GM13976 (cell line): ENCODE measurements around the gene ERN1.
A peak's percentile ranks its signal among the peaks of the same experiment; 100 is the strongest.

Experiments
- DNase-seq: peaks from one replicate; pipeline ENCODE4 v3.0.0; 2012; ENCODE audit warnings: low spot score
- in situ Hi-C: fragments of 300-500 bp; cut with MboI; formaldehyde crosslinking; loops from one replicate; pipeline ENCODE4 v1.12.0; 2022; ENCODE audit warnings: low sequenced_read_pairs, mixed read lengths, inconsistent platforms; ENCODE audit not compliant: unreplicated experiment
- TF ChIP-seq, protein P1 (sequence below): IDR thresholded peaks from 2 replicates; pipeline ENCODE4 v1.5.1; 2012; ENCODE audit warnings: borderline replicate concordance, mild to moderate bottlenecking; ENCODE audit not compliant: insufficient read depth; ENCODE audit errors: extremely low read depth, missing control alignments, control extremely low read depth

Gene ERN1

DNA sequence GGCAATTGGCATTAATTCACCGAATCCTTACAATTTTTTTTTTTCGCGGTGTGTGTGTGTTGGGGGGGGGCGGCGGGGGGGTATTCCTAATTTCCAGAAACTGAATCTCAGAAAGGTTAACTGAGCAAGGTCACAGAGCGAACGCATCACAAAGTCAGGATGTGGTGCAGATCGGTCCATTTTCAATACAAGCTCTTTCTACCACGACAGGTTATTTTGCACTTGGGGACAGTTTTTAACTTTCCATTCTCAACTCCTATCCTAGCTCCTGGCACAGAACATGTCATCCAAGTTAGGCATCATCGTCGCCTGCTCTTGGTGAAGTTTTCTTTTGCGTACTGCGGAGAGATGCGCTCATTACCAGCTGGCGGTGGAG is 15.4 kb upstream of the ERN1 start:
- TF ChIP-seq, protein P1, sequence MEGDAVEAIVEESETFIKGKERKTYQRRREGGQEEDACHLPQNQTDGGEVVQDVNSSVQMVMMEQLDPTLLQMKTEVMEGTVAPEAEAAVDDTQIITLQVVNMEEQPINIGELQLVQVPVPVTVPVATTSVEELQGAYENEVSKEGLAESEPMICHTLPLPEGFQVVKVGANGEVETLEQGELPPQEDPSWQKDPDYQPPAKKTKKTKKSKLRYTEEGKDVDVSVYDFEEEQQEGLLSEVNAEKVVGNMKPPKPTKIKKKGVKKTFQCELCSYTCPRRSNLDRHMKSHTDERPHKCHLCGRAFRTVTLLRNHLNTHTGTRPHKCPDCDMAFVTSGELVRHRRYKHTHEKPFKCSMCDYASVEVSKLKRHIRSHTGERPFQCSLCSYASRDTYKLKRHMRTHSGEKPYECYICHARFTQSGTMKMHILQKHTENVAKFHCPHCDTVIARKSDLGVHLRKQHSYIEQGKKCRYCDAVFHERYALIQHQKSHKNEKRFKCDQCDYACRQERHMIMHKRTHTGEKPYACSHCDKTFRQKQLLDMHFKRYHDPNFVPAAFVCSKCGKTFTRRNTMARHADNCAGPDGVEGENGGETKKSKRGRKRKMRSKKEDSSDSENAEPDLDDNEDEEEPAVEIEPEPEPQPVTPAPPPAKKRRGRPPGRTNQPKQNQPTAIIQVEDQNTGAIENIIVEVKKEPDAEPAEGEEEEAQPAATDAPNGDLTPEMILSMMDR, result no peak
- in situ Hi-C loops, result no loop called here
- no peak for DNase-seq

DNA sequence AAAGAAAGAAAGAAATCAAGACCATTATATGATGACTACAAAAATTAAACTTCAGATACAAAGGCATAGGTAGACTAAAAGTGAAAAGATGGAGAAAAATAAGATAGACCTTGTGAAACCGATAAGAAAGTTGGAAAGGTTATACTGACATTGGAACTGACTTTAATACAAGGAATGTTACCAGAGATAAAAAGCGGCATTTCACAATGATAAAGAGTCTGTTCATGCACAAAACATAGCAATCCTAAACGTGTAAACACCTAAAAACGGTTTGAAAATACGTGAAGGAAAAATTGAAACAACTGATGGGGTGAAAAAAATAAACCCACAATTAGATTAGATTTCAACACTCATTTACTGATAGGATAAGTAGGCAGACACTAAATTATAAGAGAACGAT is 9.6 kb upstream of the ERN1 start:
- in situ Hi-C loops, result loop anchor here (10.0 kb wide), 1 partner anchor 225 kb away; the partner anchor contains the start of genes CSHL1 and GH1
- TF ChIP-seq, protein P1, result no peak

DNA sequence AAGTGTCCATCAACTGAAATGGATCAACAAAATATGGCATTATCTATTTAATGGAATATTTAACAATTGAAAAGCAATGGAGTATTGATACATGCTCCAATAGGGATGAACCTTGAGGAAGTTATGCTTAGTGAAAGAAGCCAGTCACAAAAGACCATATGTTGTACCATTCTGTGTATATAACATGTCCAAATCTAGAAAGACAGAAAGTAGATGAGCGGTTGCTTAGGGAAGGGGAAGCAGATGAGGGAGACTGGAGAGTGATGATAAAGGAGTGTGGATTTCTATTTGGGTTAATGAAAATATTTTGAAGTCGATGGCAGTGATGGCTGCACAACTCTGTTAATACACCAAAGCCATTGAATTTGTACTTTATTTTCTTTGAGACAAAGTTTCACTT is 8.5 kb upstream of the ERN1 start:
- TF ChIP-seq, protein P1, result no peak
- no peak for DNase-seq
- in situ Hi-C loops, result loop anchor here (10.0 kb wide), 1 partner anchor 224 kb away; the partner anchor contains the start of genes CSHL1 and GH1

More for the DNA sequence above, 9.6 kb upstream of the ERN1 start:
- DNase-seq, result no peak

DNA sequence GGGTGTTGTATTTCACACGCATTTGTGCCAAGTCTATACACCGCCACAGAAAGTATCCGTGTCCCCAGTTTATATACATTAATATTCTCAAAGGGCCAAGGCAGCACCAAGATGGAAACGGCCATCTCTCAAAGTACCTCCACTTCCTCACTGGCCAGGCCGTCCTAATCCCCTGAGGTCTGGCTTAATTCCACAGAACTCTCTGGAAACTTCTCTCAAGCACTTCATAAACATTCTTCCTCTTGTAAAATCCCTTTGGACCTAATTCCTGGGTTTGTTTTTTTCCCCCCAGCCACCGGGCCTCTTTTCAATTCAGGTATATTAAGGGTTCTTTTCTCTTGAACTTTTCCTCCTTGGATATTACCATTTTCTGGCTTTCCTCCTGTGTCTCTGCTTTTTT is 5.1 kb upstream of the ERN1 start:
- DNase-seq, result no peak
- in situ Hi-C loops, result loop anchor here (10.0 kb wide), 1 partner anchor 220 kb away; the partner anchor contains the start of genes CSHL1 and GH1
- TF ChIP-seq, protein P1, result no peak

DNA sequence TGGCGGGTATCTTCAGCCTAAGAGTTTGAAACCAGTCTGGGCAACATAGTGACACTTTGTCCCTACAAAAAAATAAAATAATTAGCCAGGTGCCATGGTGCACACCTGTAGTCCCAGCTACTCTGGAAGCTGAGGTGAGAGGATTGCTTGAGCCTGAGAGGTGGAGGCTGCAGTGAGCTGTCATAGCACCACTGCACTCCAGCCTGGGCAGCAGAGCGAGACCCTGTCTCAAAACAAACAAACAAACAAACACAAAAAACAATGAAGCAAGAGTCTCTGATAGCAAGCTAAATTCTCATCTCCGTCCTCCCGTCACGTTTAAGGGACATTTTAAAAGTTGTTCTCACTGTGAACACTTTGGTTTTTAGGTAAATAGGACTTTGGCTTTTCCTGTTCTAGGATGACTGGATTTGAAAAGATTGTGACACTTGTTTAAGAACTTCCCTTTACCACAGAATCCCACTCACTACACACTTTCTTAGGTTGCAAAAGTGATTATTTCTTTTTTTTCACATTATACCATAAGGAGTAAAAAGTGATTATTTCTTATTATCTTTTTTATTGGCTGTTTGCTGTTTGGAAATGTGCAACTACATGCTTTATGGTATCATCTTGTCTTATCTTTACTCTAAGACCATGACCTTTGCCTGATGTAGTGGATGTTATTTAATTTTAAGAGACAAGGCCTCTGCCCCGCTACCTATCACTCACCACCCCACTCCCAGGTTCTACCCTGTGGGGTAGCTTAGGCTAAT is 4.4 kb upstream of the ERN1 start:
- TF ChIP-seq, protein P1, result no peak
- no peak for DNase-seq
- in situ Hi-C loops, result loop anchor here (10.0 kb wide), 1 partner anchor 220 kb away; the partner anchor contains the start of genes CSHL1 and GH1

DNA sequence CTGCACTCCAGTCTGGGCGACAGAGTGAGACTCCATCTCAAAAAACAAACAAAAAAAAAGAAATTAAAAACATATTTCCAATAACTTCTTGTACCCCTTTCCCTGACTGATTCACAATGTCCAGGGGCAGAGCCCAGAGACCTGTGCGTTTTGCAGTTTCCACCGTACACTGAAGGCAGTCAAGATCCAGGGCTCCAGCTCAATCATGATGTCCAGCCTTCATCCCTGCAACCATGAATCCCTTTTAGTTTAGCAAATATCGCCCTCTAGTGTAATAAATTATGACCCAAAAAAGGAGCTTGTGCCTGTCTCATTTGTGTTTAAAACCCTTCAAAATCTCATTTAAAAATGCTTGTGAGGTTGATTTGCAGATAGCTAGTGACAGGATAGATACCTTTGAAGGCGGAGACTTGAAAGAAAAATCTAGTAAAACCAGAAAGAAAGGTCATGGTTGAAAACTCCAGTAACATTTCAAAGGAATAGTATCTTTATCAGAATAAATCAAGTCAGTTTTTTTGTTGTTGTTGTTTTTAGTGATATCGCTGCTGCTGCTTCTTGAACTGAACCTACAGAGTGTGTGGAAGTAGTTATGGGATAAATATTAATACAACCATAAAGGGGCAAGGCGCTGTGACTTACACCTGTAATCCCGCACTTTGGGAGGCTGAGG is 3.7 kb upstream of the ERN1 start:
- DNase-seq, result peak; percentile 64
- in situ Hi-C loops, result loop anchor here (10.0 kb wide), 1 partner anchor 219 kb away; the partner anchor contains the start of genes CSHL1 and GH1
- TF ChIP-seq, protein P1, result peak; percentile 33
